Measurements from ENCODE around the gene EDA.

The EDA gene

GRCh38 chrX:70029863-70030262 lies 413.9 kb downstream of the EDA start:
- H3K4me1 ChIP-seq (ENCODE audit: control insufficient read depth, low read depth, low read length): no peaks in the 10 kb centered on the region
- H3K27me3 ChIP-seq (ENCODE audit: control insufficient read depth, insufficient read depth, low read length): no peaks in the 10 kb centered on the region
- H3K36me3 ChIP-seq (ENCODE audit: control insufficient read depth, low read depth, low read length): no peaks in the 10 kb centered on the region
- H3K27ac ChIP-seq (ENCODE audit: low read length): no peak overlapping the region
- H3K9ac ChIP-seq (ENCODE audit: low read length): no peak overlapping the region
- no peak overlapping the region for H3K4me3 ChIP-seq (ENCODE audit: low read length)
- peaks cover 17% of the 10 kb centered on the region for H3K9me3 ChIP-seq (ENCODE audit: control insufficient read depth, low read depth, low read length)

GRCh38 chrX:70030301-70030767 lies 414.4 kb downstream of the EDA start:
- H3K27me3 ChIP-seq (ENCODE audit: control insufficient read depth, insufficient read depth, low read length): no peaks in the 10 kb centered on the region
- H3K9ac ChIP-seq (ENCODE audit: low read length): no peak overlapping the region
- no peaks in the 10 kb centered on the region for H3K36me3 ChIP-seq (ENCODE audit: control insufficient read depth, low read depth, low read length)
- H3K4me3 ChIP-seq (ENCODE audit: low read length): no peak overlapping the region
- H3K9me3 ChIP-seq (ENCODE audit: control insufficient read depth, low read depth, low read length): peaks cover 17% of the 10 kb centered on the region
- H3K4me1 ChIP-seq (ENCODE audit: control insufficient read depth, low read depth, low read length): no peaks in the 10 kb centered on the region
- H3K27ac ChIP-seq (ENCODE audit: low read length): no peak overlapping the region

GRCh38 chrX:70032792-70033191 lies 416.9 kb downstream of the EDA start:
- H3K9ac ChIP-seq (ENCODE audit: low read length): no peak overlapping the region

GRCh38 chrX:70033348-70034051 lies 417.6 kb downstream of the EDA start:
- no peaks in the 10 kb centered on the region for H3K27me3 ChIP-seq (ENCODE audit: control insufficient read depth, insufficient read depth, low read length)

More at GRCh38 chrX:70032792-70033191, 416.9 kb downstream of the EDA start:
- Histone ChIP-seq H3K4me1 (ENCODE audit: control insufficient read depth, low read depth, low read length) (no peaks in the 10 kb centered on the region), H3K36me3 (ENCODE audit: control insufficient read depth, low read depth, low read length) (no peaks in the 10 kb centered on the region), H3K27ac (ENCODE audit: low read length) (no peak overlapping the region), H3K9me3 (ENCODE audit: control insufficient read depth, low read depth, low read length) (peaks cover 12% of the 10 kb centered on the region), H3K27me3 (ENCODE audit: control insufficient read depth, insufficient read depth, low read length) (no peaks in the 10 kb centered on the region), H3K4me3 (ENCODE audit: low read length) (no peak overlapping the region)

GRCh38 chrX:70034646-70035045 lies 418.7 kb downstream of the EDA start:
- Histone ChIP-seq H3K9me3 (ENCODE audit: control insufficient read depth, low read depth, low read length) (peaks cover 12% of the 10 kb centered on the region), H3K27ac (ENCODE audit: low read length) (no peak overlapping the region), H3K9ac (ENCODE audit: low read length) (no peak overlapping the region)

More at GRCh38 chrX:70033348-70034051, 417.6 kb downstream of the EDA start:
- H3K9me3 ChIP-seq (ENCODE audit: control insufficient read depth, low read depth, low read length): peaks cover 9% of the 10 kb centered on the region
- no peak overlapping the region for H3K9ac ChIP-seq (ENCODE audit: low read length)
- H3K4me1 ChIP-seq (ENCODE audit: control insufficient read depth, low read depth, low read length): no peaks in the 10 kb centered on the region
- no peak overlapping the region for H3K4me3 ChIP-seq (ENCODE audit: low read length)
- no peaks in the 10 kb centered on the region for H3K36me3 ChIP-seq (ENCODE audit: control insufficient read depth, low read depth, low read length)
- H3K27ac ChIP-seq (ENCODE audit: low read length): no peak overlapping the region

GRCh38 chrX:70038515-70038914 lies 422.6 kb downstream of the EDA start:
- H3K4me3 ChIP-seq (ENCODE audit: low read length): no peak overlapping the region
- no peaks in the 10 kb centered on the region for H3K36me3 ChIP-seq (ENCODE audit: control insufficient read depth, low read depth, low read length)
- H3K27ac ChIP-seq (ENCODE audit: low read length): no peak overlapping the region
- no peak overlapping the region for H3K9ac ChIP-seq (ENCODE audit: low read length)
- peaks cover 13% of the 10 kb centered on the region for H3K9me3 ChIP-seq (ENCODE audit: control insufficient read depth, low read depth, low read length)
- no peaks in the 10 kb centered on the region for H3K4me1 ChIP-seq (ENCODE audit: control insufficient read depth, low read depth, low read length)
- no peaks in the 10 kb centered on the region for H3K27me3 ChIP-seq (ENCODE audit: control insufficient read depth, insufficient read depth, low read length)

More at GRCh38 chrX:70034646-70035045, 418.7 kb downstream of the EDA start:
- H3K36me3 ChIP-seq (ENCODE audit: control insufficient read depth, low read depth, low read length): no peaks in the 10 kb centered on the region
- no peaks in the 10 kb centered on the region for H3K27me3 ChIP-seq (ENCODE audit: control insufficient read depth, insufficient read depth, low read length)
- H3K4me3 ChIP-seq (ENCODE audit: low read length): no peak overlapping the region
- no peaks in the 10 kb centered on the region for H3K4me1 ChIP-seq (ENCODE audit: control insufficient read depth, low read depth, low read length)

- Histone ChIP-seq H3K9ac (ENCODE audit: low read length) (no peak overlapping the region), H3K27me3 (ENCODE audit: control insufficient read depth, insufficient read depth, low read length) (no peaks in the 10 kb centered on the region), H3K9me3 (ENCODE audit: control insufficient read depth, low read depth, low read length) (peaks cover 10% of the 10 kb centered on the region), H3K4me1 (ENCODE audit: control insufficient read depth, low read depth, low read length) (no peaks in the 10 kb centered on the region), H3K27ac (ENCODE audit: low read length) (no peak overlapping the region), H3K4me3 (ENCODE audit: low read length) (no peak overlapping the region), H3K36me3 (ENCODE audit: control insufficient read depth, low read depth, low read length) (no peaks in the 10 kb centered on the region)
Measured at GRCh38 chrX:70038951-70039350, 423.0 kb downstream of the EDA start.

GRCh38 chrX:70039758-70040157 lies 423.8 kb downstream of the EDA start:
- Histone ChIP-seq H3K9me3 (ENCODE audit: control insufficient read depth, low read depth, low read length) (peaks cover 10% of the 10 kb centered on the region), H3K27ac (ENCODE audit: low read length) (no peak overlapping the region), H3K4me3 (ENCODE audit: low read length) (no peak overlapping the region), H3K4me1 (ENCODE audit: control insufficient read depth, low read depth, low read length) (no peaks in the 10 kb centered on the region), H3K36me3 (ENCODE audit: control insufficient read depth, low read depth, low read length) (no peaks in the 10 kb centered on the region), H3K27me3 (ENCODE audit: control insufficient read depth, insufficient read depth, low read length) (no peaks in the 10 kb centered on the region), H3K9ac (ENCODE audit: low read length) (no peak overlapping the region)

GRCh38 chrX:70041993-70042392 lies 426.1 kb downstream of the EDA start:
- H3K27ac ChIP-seq (ENCODE audit: low read length): no peak overlapping the region
- H3K4me3 ChIP-seq (ENCODE audit: low read length): no peak overlapping the region
- H3K9me3 ChIP-seq (ENCODE audit: control insufficient read depth, low read depth, low read length): peaks cover 10% of the 10 kb centered on the region
- H3K36me3 ChIP-seq (ENCODE audit: control insufficient read depth, low read depth, low read length): no peaks in the 10 kb centered on the region
- H3K9ac ChIP-seq (ENCODE audit: low read length): no peak overlapping the region
- no peaks in the 10 kb centered on the region for H3K27me3 ChIP-seq (ENCODE audit: control insufficient read depth, insufficient read depth, low read length)
- no peaks in the 10 kb centered on the region for H3K4me1 ChIP-seq (ENCODE audit: control insufficient read depth, low read depth, low read length)

- no peak overlapping the region for H3K4me3 ChIP-seq (ENCODE audit: low read length)
- no peak overlapping the region for H3K9ac ChIP-seq (ENCODE audit: low read length)
- no peaks in the 10 kb centered on the region for H3K36me3 ChIP-seq (ENCODE audit: control insufficient read depth, low read depth, low read length)
- peaks cover 12% of the 10 kb centered on the region for H3K9me3 ChIP-seq (ENCODE audit: control insufficient read depth, low read depth, low read length)
- H3K4me1 ChIP-seq (ENCODE audit: control insufficient read depth, low read depth, low read length): no peaks in the 10 kb centered on the region
- H3K27me3 ChIP-seq (ENCODE audit: control insufficient read depth, insufficient read depth, low read length): no peaks in the 10 kb centered on the region
- no peak overlapping the region for H3K27ac ChIP-seq (ENCODE audit: low read length)
Measured at GRCh38 chrX:70042399-70043371, 426.8 kb downstream of the EDA start.

- Histone ChIP-seq H3K27me3 (ENCODE audit: control insufficient read depth, insufficient read depth, low read length) (no peaks in the 10 kb centered on the region), H3K9ac (ENCODE audit: low read length) (no peak overlapping the region), H3K9me3 (ENCODE audit: control insufficient read depth, low read depth, low read length) (peaks cover 12% of the 10 kb centered on the region), H3K27ac (ENCODE audit: low read length) (no peak overlapping the region), H3K4me1 (ENCODE audit: control insufficient read depth, low read depth, low read length) (no peaks in the 10 kb centered on the region), H3K36me3 (ENCODE audit: control insufficient read depth, low read depth, low read length) (no peaks in the 10 kb centered on the region), H3K4me3 (ENCODE audit: low read length) (no peak overlapping the region)
Measured at GRCh38 chrX:70043685-70044084, 427.8 kb downstream of the EDA start.

All from iPS-18a (cell line).